ENCODE results near the gene ATP6V0A4. TPM values are rescaled to one million over a fixed set of nuclear protein-coding genes. Genes with fewer than 3 reads are reported as not detected.

The ATP6V0A4 gene
- not detected in 2 replicates for total RNA-seq

GRCh38 chr7:138797715-138798320 lies at the start of gene ATP6V0A4, which contains the start of gene TMEM213:
TSS of gene ATP6V0A4 (minus strand) at chr7:138798196. CDS start at chr7:138771247, 26,949 bp downstream.
TSS of gene TMEM213 (plus strand) at chr7:138797994. CDS start at chr7:138798105, 111 bp downstream.

GRCh38 chr7:138700857-138701536 lies 97.0 kb downstream of the ATP6V0A4 start, which contains the start of gene SVOPL:
TSS of gene SVOPL (minus strand) at chr7:138701362. CDS start at chr7:138679045, 22,317 bp downstream.

Other genes with a start within 250 kb of the ATP6V0A4 start
- not detected in 2 replicates for gene SVOPL, start 96.8 kb downstream of the ATP6V0A4 start, total RNA-seq
- gene TMEM213, start 202 bp downstream of the ATP6V0A4 start, total RNA-seq, result not detected in 2 replicates
- gene KIAA1549, start 183.2 kb upstream of the ATP6V0A4 start, total RNA-seq, result 0.37 and 1.2 TPM in 2 replicates
- gene ZC3HAV1L, start 237.8 kb upstream of the ATP6V0A4 start, total RNA-seq, result 14.5 and 15.1 TPM in 2 replicates